ENCODE data around the gene JAK3.

The JAK3 gene

GRCh38 chr19:17865364-17866311, 17.9 kb upstream of the JAK3 start:
- DNase-seq (ENCODE audit: low spot score): no peak

GRCh38 chr19:17863520-17864182, 15.9 kb upstream of the JAK3 start:
- DNase-seq (ENCODE audit: low spot score): no peak

GRCh38 chr19:17862711-17863519, 15.1 kb upstream of the JAK3 start:
- no peak for DNase-seq (ENCODE audit: low spot score)

GRCh38 chr19:17861542-17862402, 14.0 kb upstream of the JAK3 start:
- no peak for DNase-seq (ENCODE audit: low spot score)

GRCh38 chr19:17860993-17861360, 13.2 kb upstream of the JAK3 start:
- DNase-seq (ENCODE audit: low spot score): no peak

- DNase-seq (ENCODE audit: low spot score): no peak
Measured at GRCh38 chr19:17860331-17860992, 12.7 kb upstream of the JAK3 start.

GRCh38 chr19:17859533-17860330, 11.9 kb upstream of the JAK3 start, which contains the start of gene RPL18A:
Gene RPL18A (plus strand): TSS chr19:17859910. CDS start chr19:17859957, 47 bp downstream.
- DNase-seq (ENCODE audit: low spot score): peak; percentile 98

- peak; percentile 88 for DNase-seq (ENCODE audit: low spot score)
Measured at GRCh38 chr19:17855280-17856152, 7.7 kb upstream of the JAK3 start.

GRCh38 chr19:17854061-17854460, 6.3 kb upstream of the JAK3 start:
- DNase-seq (ENCODE audit: low spot score): no peak

GRCh38 chr19:17848595-17849292, 962 bp upstream of the JAK3 start:
- no peak for DNase-seq (ENCODE audit: low spot score)

GRCh38 chr19:17846146-17846545, 1.6 kb downstream of the JAK3 start:
- no peak for DNase-seq (ENCODE audit: low spot score)

- no peak for DNase-seq (ENCODE audit: low spot score)
Measured at GRCh38 chr19:17843908-17844490, 3.8 kb downstream of the JAK3 start.

- DNase-seq (ENCODE audit: low spot score): no peak
Measured at GRCh38 chr19:17843292-17843827, 4.4 kb downstream of the JAK3 start.

- no peak for DNase-seq (ENCODE audit: low spot score)
Measured at GRCh38 chr19:17842663-17843291, 5.0 kb downstream of the JAK3 start.

GRCh38 chr19:17841810-17842662, 5.7 kb downstream of the JAK3 start:
- peak; percentile 91 for DNase-seq (ENCODE audit: low spot score)

GRCh38 chr19:17841371-17841809, 6.4 kb downstream of the JAK3 start:
- DNase-seq (ENCODE audit: low spot score): peak; percentile 24
